Measurements from ENCODE around the gene LAMA3.
A peak's percentile ranks its signal among the peaks of the same experiment; 100 is the strongest.

Gene LAMA3

GRCh38 chr18:23938901-23939341 is 249.7 kb downstream of the LAMA3 start:
- DNase-seq (ENCODE audit: low read depth in 3 of 3) = no peak

- DNase-seq (ENCODE audit: low read depth in 3 of 3) = no peak
Measured at GRCh38 chr18:23939366-23939765, 250.1 kb downstream of the LAMA3 start.

GRCh38 chr18:23939896-23940295 is 250.6 kb downstream of the LAMA3 start:
- DNase-seq (ENCODE audit: low read depth in 3 of 3) = no peak

GRCh38 chr18:23941791-23942190 is 252.5 kb downstream of the LAMA3 start:
- no peak for DNase-seq (ENCODE audit: low read depth in 3 of 3)

GRCh38 chr18:23943104-23943503 is 253.9 kb downstream of the LAMA3 start:
- peak in 2 of 3 experiments; percentile 20 to 46 for DNase-seq (ENCODE audit: low read depth in 3 of 3)

GRCh38 chr18:23943903-23944624 is 254.8 kb downstream of the LAMA3 start:
- no peak for DNase-seq (ENCODE audit: low read depth in 3 of 3)

- DNase-seq (ENCODE audit: low read depth in 3 of 3) = no peak
Measured at GRCh38 chr18:23945416-23946079, 256.3 kb downstream of the LAMA3 start.

GRCh38 chr18:23949863-23950262 is 260.6 kb downstream of the LAMA3 start:
- DNase-seq (ENCODE audit: low read depth in 3 of 3) = no peak

GRCh38 chr18:23950644-23951043 is 261.4 kb downstream of the LAMA3 start:
- no peak for DNase-seq (ENCODE audit: low read depth in 3 of 3)

GRCh38 chr18:23951206-23951605 is 262.0 kb downstream of the LAMA3 start:
- no peak for DNase-seq (ENCODE audit: low read depth in 3 of 3)

GRCh38 chr18:23953984-23954383 is 264.7 kb downstream of the LAMA3 start:
- DNase-seq (ENCODE audit: low read depth in 3 of 3) = no peak

GRCh38 chr18:23956483-23956882 is 267.2 kb downstream of the LAMA3 start:
- no peak for DNase-seq (ENCODE audit: low read depth in 3 of 3)

- no peak for DNase-seq (ENCODE audit: low read depth in 3 of 3)
Measured at GRCh38 chr18:23958036-23958435, 268.8 kb downstream of the LAMA3 start.

GRCh38 chr18:23963443-23964165 is 274.4 kb downstream of the LAMA3 start:
- DNase-seq (ENCODE audit: low read depth in 3 of 3) = no peak

- peak in 1 of 3 experiments; percentile 35 for DNase-seq (ENCODE audit: low read depth in 3 of 3)
Measured at GRCh38 chr18:23964282-23965238, 275.3 kb downstream of the LAMA3 start.

- DNase-seq (ENCODE audit: low read depth in 3 of 3) = no peak
Measured at GRCh38 chr18:23966909-23967308, 277.7 kb downstream of the LAMA3 start.

- DNase-seq (ENCODE audit: low read depth in 3 of 3) = no peak
Measured at GRCh38 chr18:23967321-23968089, 278.3 kb downstream of the LAMA3 start.

- no peak for DNase-seq (ENCODE audit: low read depth in 3 of 3)
Measured at GRCh38 chr18:23968638-23969604, 279.7 kb downstream of the LAMA3 start.

GRCh38 chr18:23969664-23970063 is 280.4 kb downstream of the LAMA3 start:
- DNase-seq (ENCODE audit: low read depth in 3 of 3) = no peak

All from stimulated activated CD4-positive, alpha-beta T cell treated with anti-CD3 and anti-CD28 coated beads, TNF-alpha, amount 100 ng/mL, for 24 hours (primary cell).